ENCODE results near the gene MPST.

Gene MPST

GRCh38 chr22:37015587-37015878 is 4.0 kb upstream of the MPST start:
- Histone ChIP-seq H3K27ac (ENCODE audit: extremely low read depth, low read depth, low read length) (no peak overlapping the region), H3K9me3 (ENCODE audit: control insufficient read depth, insufficient read depth, low read depth, low read length) (no peaks in the 10 kb centered on the region), H3K4me3 (ENCODE audit: low read depth, low read length) (no peak overlapping the region), H3K36me3 (ENCODE audit: control insufficient read depth in 2 of 2, insufficient read depth in 1 of 2, low read length in 2 of 2) (peaks cover 0 to 22% of the 10 kb centered on the region in 2 experiments; a peak in 1 of 3 replicates), H3K4me1 (ENCODE audit: control insufficient read depth, insufficient read depth, low read length) (no peaks in the 10 kb centered on the region)
- CTCF ChIA-PET, result interaction anchor here (1.2 kb wide), 1 partner anchor 159 kb away, joined by 5 read pairs; no protein-coding TSS in a partner anchor
- TF ChIP-seq ZNF146 (tag by site-specific recombination; IDR thresholded peaks at IDR 0.05) (no peak), ZNF610 (tag by site-specific recombination; IDR thresholded peaks at IDR 0.05; ENCODE audit: borderline replicate concordance) (no peak), EGR2 (tag by site-specific recombination; IDR thresholded peaks at IDR 0.05; ENCODE audit: low read depth) (no peak), ZNF223 (tag by site-specific recombination; IDR thresholded peaks at IDR 0.05) (no peak), ZSCAN5A (tag by site-specific recombination; IDR thresholded peaks at IDR 0.05) (no peak), ZNF707 (tag by site-specific recombination; IDR thresholded peaks at IDR 0.05) (no peak), PRDM2 (tag by site-specific recombination; IDR thresholded peaks at IDR 0.05; ENCODE audit: borderline replicate concordance) (no peak), KLF10 (tag by site-specific recombination; IDR thresholded peaks at IDR 0.05) (no peak), ZNF280C (tag by site-specific recombination; IDR thresholded peaks at IDR 0.05) (no peak), ZNF571 (tag by site-specific recombination; IDR thresholded peaks at IDR 0.05) (no peak), HIC1 (tag by site-specific recombination; IDR thresholded peaks at IDR 0.05) (no peak), ZNF623 (tag by site-specific recombination; IDR thresholded peaks at IDR 0.05) (no peak), ZNF600 (tag by site-specific recombination; IDR thresholded peaks at IDR 0.05) (no peak), ZNF560 (tag by site-specific recombination; IDR thresholded peaks at IDR 0.05; ENCODE audit: borderline replicate concordance) (no peak), ZSCAN23 (tag by site-specific recombination; IDR thresholded peaks at IDR 0.05) (no peak), ZBTB20 (tag by site-specific recombination; IDR thresholded peaks at IDR 0.05) (no peak), MZF1 (tag by site-specific recombination; IDR thresholded peaks at IDR 0.05; ENCODE audit: borderline replicate concordance) (no peak), HOXA7 (CRISPR knock-in tag; IDR thresholded peaks at IDR 0.05; ENCODE audit: borderline replicate concordance) (no peak)
- POLR2A ChIA-PET, result interaction anchor here (0.6 to 2.1 kb wide), 4 partner anchors 17 to 273 kb away, joined by 3 to 6 read pairs (median 4); partner anchors contain the start of gene IFT27
